Fibroblast of lung (primary cell): Measurements from ENCODE around the gene PMM2. TPM values are rescaled to one million over a fixed set of nuclear protein-coding genes. Genes with fewer than 3 reads are reported as not detected.
"Not testable (repeated sequence)": the region's sequence is repeated elsewhere in the genome, so short reads cannot be mapped to it uniquely, and the experiment has no call there.

ENCODE experiments used
- DNase-seq, 2 donors: peaks; one replicate each; pipeline versions ENCODE4 v3.0.0 to v3.0.0-alpha.2; 2010; ENCODE audit warnings: low read depth in 2 of 2
- H2AFZ ChIP-seq: 2 replicates; pipeline ENCODE4 v1.5.1; 2012; ENCODE audit warnings: low read length, control low read depth, inconsistent platforms
- H3K27ac ChIP-seq: 2 replicates; pipeline ENCODE4 v1.5.1; 2011; ENCODE audit warnings: low read length, control low read depth; ENCODE audit not compliant: insufficient read depth
- H3K27me3 ChIP-seq: 2 replicates; pipeline ENCODE4 v1.5.1; 2011; ENCODE audit warnings: mild to moderate bottlenecking, low read length; ENCODE audit not compliant: control insufficient read depth, insufficient read depth
- H3K36me3 ChIP-seq: 2 replicates; pipeline ENCODE4 v1.5.1; 2011; ENCODE audit warnings: low read length; ENCODE audit not compliant: control insufficient read depth, insufficient read depth
- H3K4me1 ChIP-seq: 2 replicates; pipeline ENCODE4 v1.5.1; 2011; ENCODE audit warnings: low read length; ENCODE audit not compliant: control insufficient read depth, insufficient read depth; ENCODE audit errors: extremely low read depth
- H3K4me2 ChIP-seq: 2 replicates; pipeline ENCODE4 v1.5.1; 2011; ENCODE audit warnings: low read length, control low read depth; ENCODE audit not compliant: insufficient read depth; ENCODE audit errors: extremely low read depth
- H3K4me3 ChIP-seq, 4 experiments: fragments of 200-600 bp in 1 of 4; sonication (generic) in 1 of 4; replicated peaks in 1 of 4; 2 replicates each; pipeline ENCODE4 v1.5.1; 2011 to 2016; ENCODE audit warnings: low read length in 4 of 4, low read depth in 3 of 4, mild to moderate bottlenecking in 3 of 4, control low read depth in 2 of 4, inconsistent platforms in 1 of 4, mixed read lengths in 1 of 4; ENCODE audit not compliant: insufficient read depth in 1 of 4; ENCODE audit errors: control extremely low read depth in 1 of 4
- H3K79me2 ChIP-seq: 2 replicates; pipeline ENCODE4 v1.5.1; 2012; ENCODE audit warnings: mild to moderate bottlenecking, low read length, inconsistent platforms; ENCODE audit not compliant: control insufficient read depth, insufficient read depth
- H3K9ac ChIP-seq: 2 replicates; pipeline ENCODE4 v1.5.1; 2011; ENCODE audit warnings: mild to moderate bottlenecking, low read length, control low read depth; ENCODE audit not compliant: insufficient read depth
- H3K9me3 ChIP-seq: 2 replicates; pipeline ENCODE4 v1.5.1; 2012; ENCODE audit warnings: low read depth, low read length; ENCODE audit not compliant: control insufficient read depth, insufficient read depth
- H4K20me1 ChIP-seq: 2 replicates; pipeline ENCODE4 v1.5.1; 2011; ENCODE audit warnings: low read length; ENCODE audit not compliant: control insufficient read depth, insufficient read depth; ENCODE audit errors: extremely low read depth
- EZH2 ChIP-seq: IDR thresholded peaks from 2 replicates; pipeline ENCODE4 v1.5.1; 2012; ENCODE audit warnings: low read length, control low read depth, mild to moderate bottlenecking; ENCODE audit errors: missing control alignments
- polyA plus RNA-seq, 2 donors: library from polyadenylated mRNA; depleted of rRNA in 1 of 2; stranded (reverse) in 1 of 2; unstranded in 1 of 2; fragments of >200 nt; gene quantifications; 2 replicates each; pipeline ENCODE4 v1.2.1, GENCODE V29; 2011 to 2012; ENCODE audit warnings: missing spikeins in 1 of 2
- total RNA-seq: library from RNA; depleted of rRNA; stranded (reverse); fragments of >200 nt; gene quantifications from 2 replicates; pipeline ENCODE4 v1.2.1, GENCODE V29; 2014
- TF ChIP-seq, protein P1 (sequence below), 2 donors: IDR thresholded peaks in 1 of 2; conservative IDR thresholded peaks in 1 of 2; 1 replicate in 1 of 2; 2 replicates in 1 of 2; pipeline ENCODE4 v1.5.1; 2011 to 2012; ENCODE audit warnings: low read length in 2 of 2, control low read depth in 1 of 2, inconsistent platforms in 1 of 2, low read depth in 1 of 2, mild to moderate bottlenecking in 1 of 2

Gene PMM2
- total and polyA plus RNA-seq, 2 donors (not counting 1 experiment from before 2014, with no cell fraction given), result 19.5 to 49.3 TPM

DNA sequence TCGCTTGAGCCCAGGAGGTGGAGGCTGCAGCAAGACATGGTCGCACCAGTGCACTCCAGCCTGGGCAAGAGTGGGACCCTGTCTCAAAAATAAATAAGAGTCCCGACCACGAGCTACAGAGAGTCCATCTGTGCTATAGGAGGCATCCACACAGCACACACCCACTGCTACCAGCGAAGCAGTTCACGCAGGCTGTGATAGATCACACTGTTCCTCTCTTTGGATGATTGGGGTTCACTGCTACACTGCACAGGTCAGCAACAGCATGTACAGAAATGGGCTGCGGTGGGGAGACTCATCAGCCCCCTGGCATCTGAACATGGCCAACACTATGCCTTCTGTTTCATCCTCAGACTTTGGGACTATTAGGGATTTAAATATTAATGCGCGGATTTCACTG, 33.8 kb downstream of the PMM2 start:
- Histone ChIP-seq H4K20me1 (no peaks in the 10 kb centered on the region), H3K4me1 (no peaks in the 10 kb centered on the region), H3K79me2 (peaks cover 6% of the 10 kb centered on the region), H3K27ac (no peak overlapping the region), H2AFZ (no peak overlapping the region), H3K9ac (no peak overlapping the region), H3K4me2 (no peak overlapping the region), H3K9me3 (no peaks in the 10 kb centered on the region), H3K27me3 (no peaks in the 10 kb centered on the region), H3K36me3 (peaks cover 11% of the 10 kb centered on the region), H3K4me3 (no peak overlapping the region)
- TF ChIP-seq, protein P1, sequence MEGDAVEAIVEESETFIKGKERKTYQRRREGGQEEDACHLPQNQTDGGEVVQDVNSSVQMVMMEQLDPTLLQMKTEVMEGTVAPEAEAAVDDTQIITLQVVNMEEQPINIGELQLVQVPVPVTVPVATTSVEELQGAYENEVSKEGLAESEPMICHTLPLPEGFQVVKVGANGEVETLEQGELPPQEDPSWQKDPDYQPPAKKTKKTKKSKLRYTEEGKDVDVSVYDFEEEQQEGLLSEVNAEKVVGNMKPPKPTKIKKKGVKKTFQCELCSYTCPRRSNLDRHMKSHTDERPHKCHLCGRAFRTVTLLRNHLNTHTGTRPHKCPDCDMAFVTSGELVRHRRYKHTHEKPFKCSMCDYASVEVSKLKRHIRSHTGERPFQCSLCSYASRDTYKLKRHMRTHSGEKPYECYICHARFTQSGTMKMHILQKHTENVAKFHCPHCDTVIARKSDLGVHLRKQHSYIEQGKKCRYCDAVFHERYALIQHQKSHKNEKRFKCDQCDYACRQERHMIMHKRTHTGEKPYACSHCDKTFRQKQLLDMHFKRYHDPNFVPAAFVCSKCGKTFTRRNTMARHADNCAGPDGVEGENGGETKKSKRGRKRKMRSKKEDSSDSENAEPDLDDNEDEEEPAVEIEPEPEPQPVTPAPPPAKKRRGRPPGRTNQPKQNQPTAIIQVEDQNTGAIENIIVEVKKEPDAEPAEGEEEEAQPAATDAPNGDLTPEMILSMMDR (conservative IDR thresholded peaks at IDR 0.05 in 1 of 2, IDR thresholded peaks at IDR 0.05 in 1 of 2; ENCODE audit: low read depth in 1 of 2, low read length in 2 of 2), result no peak
- DNase-seq, result no peak

DNA sequence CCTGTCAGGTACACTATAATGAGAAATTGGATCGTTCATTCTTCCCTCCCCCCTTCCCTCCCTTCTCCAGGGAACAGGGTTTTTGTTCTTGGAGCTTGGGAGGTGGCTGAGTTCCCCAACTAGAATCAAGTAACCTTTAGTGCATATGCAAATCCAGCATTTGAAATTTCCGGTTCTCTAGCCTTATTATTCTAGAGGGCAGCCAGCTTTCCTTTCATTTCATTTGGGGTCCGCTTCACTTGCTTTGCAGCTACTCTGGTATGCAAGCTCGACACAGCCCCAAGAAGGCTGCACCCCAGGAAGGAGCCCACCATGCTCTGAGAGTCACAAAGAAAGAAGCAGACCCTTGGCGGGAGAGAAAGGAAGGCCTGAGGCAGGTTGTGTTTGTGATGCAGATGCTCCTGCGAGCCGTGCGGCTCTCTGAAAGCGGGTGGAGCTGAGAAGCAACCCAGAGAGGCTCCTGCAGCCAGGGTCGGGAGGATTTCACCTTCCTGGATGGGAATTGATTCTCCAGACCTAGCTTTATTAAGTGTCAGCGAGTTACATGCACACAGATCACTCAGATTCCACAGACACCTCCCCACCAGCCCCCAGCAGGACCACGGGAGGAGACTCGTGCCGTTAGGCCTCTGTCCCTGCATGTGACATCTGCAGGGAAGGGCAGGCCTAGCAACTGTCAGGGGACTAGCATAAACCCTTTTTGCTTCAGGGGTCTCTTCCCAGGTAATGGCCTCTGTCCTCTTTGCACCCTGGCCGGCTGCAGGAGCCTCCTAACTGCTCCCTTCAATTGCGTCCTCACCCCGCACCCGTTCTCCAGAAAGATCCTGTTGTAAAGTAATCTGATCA, 34.5 kb downstream of the PMM2 start:
- DNase-seq, result no peak
- no peaks in the 10 kb centered on the region for H3K27me3 ChIP-seq
- peaks cover 6% of the 10 kb centered on the region for H3K79me2 ChIP-seq
- no peak overlapping the region for H3K4me3 ChIP-seq
- H3K36me3 ChIP-seq, result peaks cover 11% of the 10 kb centered on the region
- H3K4me1 ChIP-seq, result no peaks in the 10 kb centered on the region
- H4K20me1 ChIP-seq, result no peaks in the 10 kb centered on the region
- TF ChIP-seq, protein P1 (conservative IDR thresholded peaks at IDR 0.05 in 1 of 2, IDR thresholded peaks at IDR 0.05 in 1 of 2; ENCODE audit: low read depth in 1 of 2, low read length in 2 of 2), result no peak
- TF ChIP-seq EZH2, result no peak
- no peak overlapping the region for H3K27ac ChIP-seq
- H3K9me3 ChIP-seq, result no peaks in the 10 kb centered on the region
- H3K4me2 ChIP-seq, result no peak overlapping the region
- H3K9ac ChIP-seq, result no peak overlapping the region
- no peak overlapping the region for H2AFZ ChIP-seq

DNA sequence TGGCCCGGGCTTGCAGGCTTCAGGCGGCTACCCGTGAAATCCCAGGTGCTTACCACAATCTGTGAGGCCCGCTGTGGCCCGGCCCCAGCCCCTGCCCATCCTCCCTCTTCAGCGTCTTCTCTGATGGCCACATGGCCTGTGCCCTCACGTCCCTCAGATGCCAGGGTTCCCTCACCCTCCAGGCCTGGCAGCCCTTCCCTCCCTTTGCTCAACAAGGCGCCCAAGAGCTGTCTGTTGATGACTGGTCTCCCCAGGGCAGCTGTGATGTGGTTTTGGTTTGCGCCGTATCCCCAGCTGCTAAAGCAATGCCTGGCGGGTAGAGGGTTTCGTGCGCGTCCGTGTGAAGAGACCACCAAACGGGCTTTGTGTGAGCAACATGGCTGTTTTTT, 35.1 kb downstream of the PMM2 start:
- no peak for TF ChIP-seq EZH2
- Histone ChIP-seq H2AFZ (no peak overlapping the region), H3K4me2 (no peak overlapping the region), H3K79me2 (peaks cover 6% of the 10 kb centered on the region), H4K20me1 (no peaks in the 10 kb centered on the region), H3K27ac (no peak overlapping the region), H3K9ac (no peak overlapping the region), H3K4me3 (no peak overlapping the region), H3K9me3 (no peaks in the 10 kb centered on the region), H3K4me1 (no peaks in the 10 kb centered on the region), H3K36me3 (peaks cover 11% of the 10 kb centered on the region), H3K27me3 (no peaks in the 10 kb centered on the region)
- DNase-seq, result no peak

DNA sequence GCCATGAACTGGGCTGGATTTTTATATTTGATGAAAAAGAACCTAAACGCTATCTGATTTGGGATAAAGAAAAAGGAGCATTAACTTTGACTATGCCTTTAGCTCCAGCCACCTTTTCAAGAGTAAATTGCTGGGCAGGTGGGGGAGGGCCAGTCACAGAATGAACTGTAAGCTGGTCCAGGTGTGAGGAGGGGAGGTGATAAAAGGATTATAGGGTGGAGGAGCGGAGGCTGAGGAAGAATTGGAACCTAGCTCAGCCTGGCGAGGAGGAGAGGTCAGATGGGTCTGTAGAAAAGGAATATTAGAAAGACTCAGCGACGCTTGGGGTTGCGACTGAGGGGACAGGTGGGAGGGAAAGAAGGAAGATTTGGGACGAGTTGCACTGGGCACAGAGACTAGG, 39.2 kb downstream of the PMM2 start:
- not testable (repeated sequence) for H3K9me3 ChIP-seq, H3K27me3 ChIP-seq, H3K9ac ChIP-seq, DNase-seq, H3K79me2 ChIP-seq, H4K20me1 ChIP-seq, H3K27ac ChIP-seq, H3K4me1 ChIP-seq, H3K36me3 ChIP-seq, H3K4me3 ChIP-seq, H2AFZ ChIP-seq, H3K4me2 ChIP-seq

DNA sequence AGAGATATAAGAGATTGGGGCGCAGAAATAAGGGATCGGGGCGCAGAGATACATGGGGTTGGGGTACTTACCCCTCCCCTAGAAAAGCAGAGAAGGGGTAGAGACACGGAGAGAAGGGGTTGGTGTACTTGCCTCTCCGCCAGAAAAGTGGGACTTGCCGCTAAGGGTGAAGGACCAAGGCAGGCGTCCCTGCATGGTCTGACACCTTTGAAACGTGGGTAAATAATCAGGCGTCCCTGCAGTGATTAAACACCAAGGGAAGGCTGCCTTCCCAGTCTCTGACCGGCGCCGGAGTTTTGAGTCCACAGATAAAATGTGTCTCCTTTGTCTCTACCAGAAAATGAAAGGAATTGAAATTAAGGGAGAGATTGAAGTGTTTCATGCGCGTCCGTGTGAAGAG, 40.0 kb downstream of the PMM2 start:
- H3K4me2 ChIP-seq, H3K4me3 ChIP-seq, H3K9me3 ChIP-seq, H3K9ac ChIP-seq, H3K4me1 ChIP-seq, H3K79me2 ChIP-seq, H3K27me3 ChIP-seq, H4K20me1 ChIP-seq, H3K36me3 ChIP-seq, H3K27ac ChIP-seq, DNase-seq, H2AFZ ChIP-seq: not testable (repeated sequence)
